ENCODE data around the gene VAV2.
A peak's percentile ranks its signal among the peaks of the same experiment; 100 is the strongest.

VAV2 gene

DNA sequence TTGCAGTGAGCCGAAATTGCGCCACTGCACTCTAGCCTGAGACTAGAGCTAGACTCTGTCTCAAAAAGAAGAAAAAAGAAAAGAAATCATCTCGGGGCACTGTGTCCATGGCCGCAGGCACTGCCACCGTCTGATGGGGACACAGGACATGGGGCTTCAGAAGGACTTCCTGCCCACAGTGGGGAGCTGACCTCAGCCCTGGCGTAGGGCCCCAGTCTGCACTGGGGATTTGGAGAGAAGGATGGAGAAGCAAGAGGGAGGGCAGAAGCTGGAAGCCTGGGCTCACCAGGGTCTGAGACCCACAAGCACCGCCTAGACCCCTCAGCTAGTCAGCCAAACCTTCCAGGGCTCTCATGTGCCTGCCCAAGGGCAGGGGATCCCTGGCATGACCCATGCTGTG lies 249.9 kb downstream of the VAV2 start:
- no peak for DNase-seq (ENCODE audit: low read depth)
- no peak for TF ChIP-seq CTCF (conservative IDR thresholded peaks at IDR 0.05; ENCODE audit: control insufficient read depth, insufficient read depth, low read depth, low read length)
- H3K4me3 ChIP-seq (ENCODE audit: control insufficient read depth, low read depth, low read length): no peak overlapping the region

GRCh38 chr9:133741716-133742115 lies 250.4 kb downstream of the VAV2 start:
- H3K4me3 ChIP-seq (ENCODE audit: control insufficient read depth, low read depth, low read length): no peak overlapping the region
- TF ChIP-seq CTCF (conservative IDR thresholded peaks at IDR 0.05; ENCODE audit: control insufficient read depth, insufficient read depth, low read depth, low read length): no peak
- no peak for DNase-seq (ENCODE audit: low read depth)

DNA sequence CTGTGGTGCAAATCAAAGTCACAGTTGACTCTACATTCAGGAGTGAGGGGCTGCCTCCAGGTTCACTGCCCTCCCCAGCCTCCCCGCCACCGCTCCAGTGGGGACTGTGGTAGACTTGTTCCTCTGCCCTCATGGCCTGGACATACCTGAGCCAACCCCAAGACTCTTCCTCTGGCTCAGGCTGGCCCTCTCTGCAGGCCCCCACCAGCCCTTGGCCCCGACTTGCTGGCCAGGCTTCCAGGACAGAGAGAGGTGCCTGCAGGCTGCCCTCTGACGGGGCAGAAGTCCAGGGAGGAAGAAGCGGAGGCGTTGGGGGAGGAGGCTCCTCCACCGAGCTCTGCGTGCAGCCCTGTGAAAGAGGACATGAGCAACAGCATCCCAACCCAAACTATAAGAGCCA lies 251.2 kb downstream of the VAV2 start:
- no peak for DNase-seq (ENCODE audit: low read depth)
- no peak for TF ChIP-seq CTCF (conservative IDR thresholded peaks at IDR 0.05; ENCODE audit: control insufficient read depth, insufficient read depth, low read depth, low read length)
- no peak overlapping the region for H3K4me3 ChIP-seq (ENCODE audit: control insufficient read depth, low read depth, low read length)

- no peak overlapping the region for H3K4me3 ChIP-seq (ENCODE audit: control insufficient read depth, low read depth, low read length)
- TF ChIP-seq CTCF (conservative IDR thresholded peaks at IDR 0.05; ENCODE audit: control insufficient read depth, insufficient read depth, low read depth, low read length): no peak
- DNase-seq (ENCODE audit: low read depth): no peak
Observed at GRCh38 chr9:133739408-133740280, 252.5 kb downstream of the VAV2 start.

DNA sequence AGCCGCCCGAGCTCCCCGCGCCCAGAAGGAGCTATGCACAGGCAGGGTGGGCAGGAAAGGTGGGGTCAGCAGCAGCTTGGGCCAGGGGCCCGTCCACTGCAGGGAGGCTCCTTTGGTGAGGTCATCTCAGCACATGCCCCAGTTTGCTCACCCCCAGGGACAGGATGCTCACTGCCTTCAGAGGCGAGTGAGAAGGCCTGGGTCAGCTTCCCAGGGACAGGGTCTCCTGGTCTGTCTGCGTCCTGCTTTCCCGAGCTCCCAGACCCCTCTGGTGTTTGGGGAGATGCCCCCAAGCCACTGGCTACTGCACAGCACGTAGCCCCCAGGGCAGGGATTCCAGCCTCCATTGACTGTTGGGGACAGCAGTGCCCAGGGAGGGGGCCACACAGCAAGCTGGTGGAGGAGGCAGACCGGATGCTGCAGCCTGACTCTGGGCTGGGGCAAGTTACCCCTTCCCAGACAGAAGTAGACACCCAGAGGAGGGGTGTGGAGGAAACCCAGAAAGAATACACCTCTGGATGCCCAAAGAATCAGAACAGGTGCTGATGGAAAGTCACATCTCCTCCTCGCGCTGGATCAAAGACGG lies 253.4 kb downstream of the VAV2 start:
- DNase-seq (ENCODE audit: low read depth): no peak
- H3K4me3 ChIP-seq (ENCODE audit: control insufficient read depth, low read depth, low read length): no peak overlapping the region
- TF ChIP-seq CTCF (conservative IDR thresholded peaks at IDR 0.05; ENCODE audit: control insufficient read depth, insufficient read depth, low read depth, low read length): no peak

DNA sequence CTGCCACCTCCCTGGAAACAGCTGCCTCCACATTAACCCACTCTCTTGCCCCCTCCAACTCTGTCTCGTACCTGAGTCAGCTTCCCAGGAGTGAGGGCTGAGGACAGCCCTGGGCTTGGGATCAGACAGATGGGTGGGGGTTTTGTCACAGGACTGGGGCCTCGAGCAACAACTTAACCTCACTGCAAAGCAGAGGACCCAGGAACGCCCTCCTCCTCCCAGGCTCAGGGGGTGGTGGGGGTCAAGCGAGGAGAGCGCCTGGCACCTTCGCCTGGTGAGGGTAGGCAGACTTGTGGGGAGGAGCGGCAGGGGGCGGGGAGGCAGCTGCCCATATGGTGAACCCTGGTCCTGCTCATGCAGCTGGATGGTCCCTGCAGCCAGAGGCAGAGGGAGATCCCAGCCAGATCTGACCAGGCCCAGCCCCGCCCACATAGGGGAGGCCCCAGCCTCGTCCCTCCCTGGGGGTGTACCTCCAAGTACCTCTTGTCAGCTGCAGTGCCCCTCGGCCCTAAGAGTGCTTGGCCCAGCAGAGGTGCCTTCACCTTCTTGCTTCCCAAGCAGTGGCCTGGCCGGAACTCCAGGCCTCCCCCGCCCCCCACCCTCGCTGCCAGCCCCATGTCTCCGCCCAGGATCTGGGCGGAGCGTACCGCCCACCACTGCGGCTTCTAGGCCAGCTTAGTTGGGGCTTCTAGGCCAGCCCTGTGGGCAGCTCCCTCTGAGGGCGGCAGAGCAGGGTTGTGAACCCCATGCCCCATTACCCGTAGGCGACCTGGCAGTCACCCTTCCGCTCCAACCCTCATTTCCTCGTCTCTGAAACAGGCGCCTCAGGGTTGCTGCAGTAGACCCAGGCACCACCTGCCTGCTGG lies 254.1 kb downstream of the VAV2 start, which contains the start of gene SARDH:
TSS of gene SARDH (minus strand) at position 579 of the 866 bp plus-strand sequence. CDS start 4,179 bp downstream, outside the sequence.
- DNase-seq (ENCODE audit: low read depth): peak; percentile 32
- TF ChIP-seq CTCF (conservative IDR thresholded peaks at IDR 0.05; ENCODE audit: control insufficient read depth, insufficient read depth, low read depth, low read length): no peak
- peak within 1 kb of the TSS; percentile 30 for H3K4me3 ChIP-seq (ENCODE audit: control insufficient read depth, low read depth, low read length)

Measured in fibroblast of mammary gland (primary cell).